Adrenal gland (tissue), 5 donors: ENCODE results near the gene GUCA1A.

Experiments
- CTCF ChIP-seq, 6 experiments: fragments of 450-650 bp in 4 of 6; fragments of 200-600 bp in 2 of 6; sonication (generic) in 1 of 6; IDR thresholded peaks; 1 replicate in 5 of 6; 2 replicates in 1 of 6; pipeline versions ENCODE4 v1.5.1 to v1.8.0; 2016 to 2021; ENCODE audit warnings: antibody characterized with exemption in 6 of 6, mild to moderate bottlenecking in 2 of 6, moderate library complexity in 1 of 6
- POLR2A ChIP-seq, 2 donors: fragments of 450-650 bp; IDR thresholded peaks; one replicate each; pipeline ENCODE4 v1.6.1; 2017; ENCODE audit warnings: antibody characterized with exemption in 2 of 2, mild to moderate bottlenecking in 2 of 2, moderate library complexity in 1 of 2
- donor health status: DM: no; HTN: no; CAD: no.

- TF ChIP-seq CTCF (IDR thresholded peaks at IDR 0.05), result no peak
- no peak for TF ChIP-seq POLR2A (IDR thresholded peaks at IDR 0.05)
Measured at GRCh38 chr6:42141603-42142117, 31.5 kb upstream of the GUCA1A start.
